Tracheal epithelial cell (primary cell): Measurements from ENCODE around the gene GREB1L. TPM values are rescaled to one million over a fixed set of nuclear protein-coding genes. Genes with fewer than 3 reads are reported as not detected.

Experiments used
- total RNA-seq: library from RNA; depleted of rRNA; stranded (reverse); fragments of >200 nt; gene quantifications from 2 replicates; pipeline ENCODE4 v1.2.1, GENCODE V29; 2014

GREB1L gene
- 2.1 and 2.7 TPM in 2 replicates for total RNA-seq

GRCh38 chr18:21242141-21242779 lies at the start of gene GREB1L:
Gene GREB1L, plus strand, starts transcription at chr18:21242232. Its CDS starts 141,287 bp downstream, at chr18:21383519.

Other genes with a start within 250 kb of the GREB1L start
- 22.9 and 26.0 TPM in 2 replicates for gene ROCK1, start 130.4 kb upstream of the GREB1L start, total RNA-seq